ENCODE measurements around the gene MINDY4. TPM values are rescaled to one million over a fixed set of nuclear protein-coding genes. Genes with fewer than 3 reads are reported as not detected.

The MINDY4 gene
- total and polyA plus RNA-seq, 9 donors = 6.9 to 30.3 (median 18.2) TPM

DNA sequence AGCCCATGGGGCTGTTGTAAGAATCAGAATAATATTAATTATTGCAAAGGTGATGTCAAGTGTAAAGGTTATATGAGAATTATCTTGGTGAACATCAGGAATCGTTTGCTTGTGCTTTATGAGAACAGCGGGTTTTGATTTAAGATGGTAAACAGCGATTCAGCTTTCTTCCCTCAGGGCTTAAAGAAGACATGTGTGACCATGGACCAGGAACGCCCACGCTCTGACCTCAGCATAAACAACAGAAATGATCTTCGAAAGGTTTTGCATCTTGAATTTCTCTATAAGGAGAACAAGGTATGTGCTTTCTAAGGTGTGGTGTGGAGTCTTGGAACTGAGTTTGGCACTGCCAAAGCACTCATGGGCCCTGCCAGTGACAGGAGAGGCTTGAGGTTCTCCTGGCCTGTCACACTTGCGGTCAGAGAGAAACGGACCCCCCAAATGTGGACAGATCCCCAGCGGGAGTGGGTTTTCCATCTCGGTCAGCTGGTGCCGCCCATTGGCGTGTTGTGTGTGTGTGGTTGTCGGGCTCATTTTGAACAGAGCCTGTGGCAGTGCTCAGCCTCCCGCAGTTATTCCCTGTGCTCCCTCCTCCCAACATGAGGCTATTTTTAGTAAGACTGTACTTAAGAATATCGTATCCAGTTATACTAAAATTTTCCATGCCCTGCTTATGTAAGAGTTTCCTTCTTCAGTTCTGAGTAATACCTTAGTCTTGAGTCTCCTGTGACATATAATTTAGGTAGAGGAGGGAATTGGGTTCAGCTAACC is 7.2 kb downstream of the MINDY4 start:
- WGBS, 3 donors = 68 to 83% (median 68%) methylated on average over 15 of the region's 15 CpGs
- no peak overlapping the region for H3K4me3 ChIP-seq
- no peaks in the 10 kb centered on the region for H3K27me3 ChIP-seq
- no peaks in the 10 kb centered on the region for H3K9me3 ChIP-seq
- H3K36me3 ChIP-seq = no peaks in the 10 kb centered on the region
- intact Hi-C loops (cut with DNase I) = no loop called here
- no peak for DNase-seq
- TF ChIP-seq, protein P1, sequence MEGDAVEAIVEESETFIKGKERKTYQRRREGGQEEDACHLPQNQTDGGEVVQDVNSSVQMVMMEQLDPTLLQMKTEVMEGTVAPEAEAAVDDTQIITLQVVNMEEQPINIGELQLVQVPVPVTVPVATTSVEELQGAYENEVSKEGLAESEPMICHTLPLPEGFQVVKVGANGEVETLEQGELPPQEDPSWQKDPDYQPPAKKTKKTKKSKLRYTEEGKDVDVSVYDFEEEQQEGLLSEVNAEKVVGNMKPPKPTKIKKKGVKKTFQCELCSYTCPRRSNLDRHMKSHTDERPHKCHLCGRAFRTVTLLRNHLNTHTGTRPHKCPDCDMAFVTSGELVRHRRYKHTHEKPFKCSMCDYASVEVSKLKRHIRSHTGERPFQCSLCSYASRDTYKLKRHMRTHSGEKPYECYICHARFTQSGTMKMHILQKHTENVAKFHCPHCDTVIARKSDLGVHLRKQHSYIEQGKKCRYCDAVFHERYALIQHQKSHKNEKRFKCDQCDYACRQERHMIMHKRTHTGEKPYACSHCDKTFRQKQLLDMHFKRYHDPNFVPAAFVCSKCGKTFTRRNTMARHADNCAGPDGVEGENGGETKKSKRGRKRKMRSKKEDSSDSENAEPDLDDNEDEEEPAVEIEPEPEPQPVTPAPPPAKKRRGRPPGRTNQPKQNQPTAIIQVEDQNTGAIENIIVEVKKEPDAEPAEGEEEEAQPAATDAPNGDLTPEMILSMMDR (IDR thresholded peaks at IDR 0.05) = no peak
- TF ChIP-seq EP300 (IDR thresholded peaks at IDR 0.05) = no peak
- no peak for TF ChIP-seq POLR2A (IDR thresholded peaks at IDR 0.05)
- H3K4me1 ChIP-seq (ENCODE audit: insufficient read depth) = peaks cover 12% of the 10 kb centered on the region
- no peak overlapping the region for H3K27ac ChIP-seq

DNA sequence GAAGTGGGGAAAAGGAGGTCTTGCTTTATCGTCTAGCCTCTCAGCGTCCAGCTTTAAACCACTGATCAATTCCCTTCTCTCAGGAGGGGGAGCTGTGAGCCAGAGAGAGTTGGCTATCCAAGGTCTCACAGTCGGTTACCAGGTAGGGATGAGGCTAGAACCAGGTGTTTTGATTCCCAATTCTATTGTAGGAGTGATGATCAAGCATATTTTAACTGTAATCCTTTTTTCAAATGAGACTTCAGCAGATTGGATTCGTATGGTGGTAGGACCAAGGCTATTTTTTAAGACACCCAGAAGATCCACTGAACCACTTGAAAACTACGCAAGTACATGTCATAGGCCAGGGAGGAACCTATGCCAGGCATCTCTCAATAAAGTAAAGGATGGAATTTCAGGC is 8.4 kb downstream of the MINDY4 start:
- Histone ChIP-seq H3K4me3 (no peak overlapping the region), H3K9me3 (no peaks in the 10 kb centered on the region), H3K36me3 (no peaks in the 10 kb centered on the region), H3K27ac (no peak overlapping the region), H3K4me1 (ENCODE audit: insufficient read depth) (peaks cover 11% of the 10 kb centered on the region), H3K27me3 (no peaks in the 10 kb centered on the region)
- DNase-seq = no peak
- 71 to 92% (median 89%) methylated on average over 5 of the region's 5 CpGs for WGBS, 3 donors
- intact Hi-C loops (cut with DNase I) = no loop called here
- TF ChIP-seq, protein P1 (IDR thresholded peaks at IDR 0.05) = no peak
- TF ChIP-seq EP300 (IDR thresholded peaks at IDR 0.05) (no peak), POLR2A (IDR thresholded peaks at IDR 0.05) (no peak)

DNA sequence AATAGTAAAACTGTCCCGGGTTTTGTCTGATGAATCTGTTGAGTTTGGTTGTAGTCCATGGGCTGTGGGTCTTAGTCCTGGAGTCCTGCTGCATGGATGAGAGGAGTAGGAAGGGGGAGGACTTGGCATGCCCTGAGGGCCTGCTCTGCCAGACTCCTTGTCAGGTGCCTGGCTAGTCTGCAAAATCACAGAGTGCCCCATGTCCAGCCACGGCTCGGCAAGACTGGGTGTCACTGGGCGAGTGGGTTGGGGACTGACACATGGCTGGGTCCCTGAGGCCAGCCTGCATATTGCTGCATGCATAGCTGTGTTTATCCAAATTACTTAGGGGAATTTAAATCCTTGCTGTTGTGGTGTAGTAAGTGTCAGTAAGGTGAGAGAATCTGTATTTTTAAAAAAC is 9.7 kb downstream of the MINDY4 start:
- TF ChIP-seq, protein P1 (IDR thresholded peaks at IDR 0.05) = no peak
- TF ChIP-seq EP300 (IDR thresholded peaks at IDR 0.05) (no peak), POLR2A (IDR thresholded peaks at IDR 0.05) (no peak)
- no peaks in the 10 kb centered on the region for H3K9me3 ChIP-seq
- no peaks in the 10 kb centered on the region for H3K36me3 ChIP-seq
- H3K27me3 ChIP-seq = no peaks in the 10 kb centered on the region
- no peak overlapping the region for H3K4me3 ChIP-seq
- H3K4me1 ChIP-seq (ENCODE audit: insufficient read depth) = peaks cover 11% of the 10 kb centered on the region
- intact Hi-C loops (cut with DNase I) = no loop called here
- WGBS, 3 donors = 60 to 77% (median 77%) methylated on average over 4 of the region's 4 CpGs
- H3K27ac ChIP-seq = no peak overlapping the region
- no peak for DNase-seq

DNA sequence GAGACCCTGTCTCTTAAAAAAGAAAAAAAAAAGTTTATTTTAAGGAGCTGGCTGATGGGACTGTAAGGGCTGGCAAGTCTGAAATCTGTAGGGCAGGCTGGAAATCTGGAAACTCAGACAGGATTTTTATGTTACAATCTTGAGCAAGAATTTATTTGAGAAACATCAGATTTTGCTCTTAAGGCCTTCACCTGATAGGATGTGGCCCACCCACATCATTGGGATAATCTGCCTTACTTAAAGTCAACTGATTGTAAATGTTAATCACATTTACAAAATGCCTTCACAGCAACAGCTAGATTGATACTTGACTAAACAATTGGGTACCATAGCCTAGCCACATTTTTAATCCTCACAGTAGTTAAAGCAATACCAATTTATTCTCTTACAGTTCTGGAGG is 11.5 kb downstream of the MINDY4 start:
- H3K4me3 ChIP-seq = no peak overlapping the region
- intact Hi-C loops (cut with DNase I) = no loop called here

More for the DNA sequence above, 11.5 kb downstream of the MINDY4 start:
- no peak for DNase-seq
- Histone ChIP-seq H3K36me3 (no peaks in the 10 kb centered on the region), H3K27me3 (no peaks in the 10 kb centered on the region), H3K4me1 (ENCODE audit: insufficient read depth) (peaks cover 5% of the 10 kb centered on the region), H3K9me3 (no peaks in the 10 kb centered on the region), H3K27ac (no peak overlapping the region)
- TF ChIP-seq EP300 (IDR thresholded peaks at IDR 0.05) = no peak
- TF ChIP-seq POLR2A (IDR thresholded peaks at IDR 0.05) = no peak
- TF ChIP-seq, protein P1 (IDR thresholded peaks at IDR 0.05) = no peak
